Prostate gland (tissue), 2 donors: ENCODE measurements around the gene HMGXB3. TPM values are rescaled to one million over a fixed set of nuclear protein-coding genes. Genes with fewer than 3 reads are reported as not detected.
A peak's percentile ranks its signal among the peaks of the same experiment; 100 is the strongest.

Experiments used
- DNase-seq: peaks from one replicate; pipeline ENCODE4 v3.0.0-alpha.2; 2019; ENCODE audit warnings: low spot score
- H3K27ac ChIP-seq, 2 donors: fragments of 200-600 bp; sonication (generic); 2 replicates each; pipeline ENCODE4 v1.5.1; 2017 to 2019
- H3K27me3 ChIP-seq: fragments of 200-600 bp; sonication (generic); replicated peaks from 2 replicates; pipeline ENCODE4 v1.5.1; 2019; ENCODE audit not compliant: insufficient read depth
- H3K36me3 ChIP-seq, 2 donors: fragments of 200-600 bp; sonication (generic); 1 replicate in 1 of 2; 2 replicates in 1 of 2; pipeline versions ENCODE4 v1.5.1 to v1.8.1; 2017 to 2019
- H3K4me1 ChIP-seq: fragments of 200-600 bp; sonication (generic); replicated peaks from 2 replicates; pipeline ENCODE4 v1.5.1; 2019
- H3K4me3 ChIP-seq, 2 donors: fragments of 200-600 bp; sonication (generic); 2 replicates each; pipeline ENCODE4 v1.5.1; 2017 to 2019
- H3K9me3 ChIP-seq: fragments of 200-600 bp; sonication (generic); 2 replicates; pipeline ENCODE4 v1.5.1; 2017
- CTCF ChIP-seq, 4 experiments: fragments of 200-600 bp in 2 of 4; fragments of 450-650 bp in 2 of 4; sonication (generic) in 2 of 4; IDR thresholded peaks; 1 replicate in 3 of 4; 2 replicates in 1 of 4; pipeline ENCODE4 v1.5.1; 2016 to 2019; ENCODE audit warnings: antibody characterized with exemption in 4 of 4, mild to moderate bottlenecking in 2 of 4, moderate library complexity in 2 of 4
- POLR2A ChIP-seq: fragments of 450-650 bp; IDR thresholded peaks from one replicate; pipeline ENCODE4 v1.6.1; 2016; ENCODE audit warnings: antibody characterized with exemption, mild to moderate bottlenecking
- POLR2AphosphoS5 ChIP-seq: sonication (generic); formaldehyde crosslinking; IDR thresholded peaks from one replicate; pipeline ENCODE4 v1.6.1; 2017; ENCODE audit warnings: antibody characterized with exemption
- WGBS: methylation state at CpG from one replicate; pipeline ENCODE4 v1.1.5; 2018; 5-methylcytosine and 5-hydroxymethylcytosine counted together
- intact Hi-C: fragments of 100-400 bp; cut with DNase I; formaldehyde crosslinking; loops from one replicate; pipeline ENCODE4 v1.14.2; 2022
- total RNA-seq, 2 donors: library from RNA; depleted of rRNA; stranded (reverse); fragments of >200 nt; gene quantifications; one replicate each; pipeline ENCODE4 v1.1.0, GENCODE V29; 2016

HMGXB3 gene
- total RNA-seq, 2 donors from 2014 or later: 49.6 to 64.2 TPM

GRCh38 chr5:150035139-150035895, 34.8 kb downstream of the HMGXB3 start:
- Histone ChIP-seq H3K4me1 (peaks cover 4% of the 10 kb centered on the region), H3K27me3 (no peaks in the 10 kb centered on the region), H3K9me3 (no peaks in the 10 kb centered on the region), H3K36me3 (peaks cover 0 to 9% of the 10 kb centered on the region in 2 donors), H3K4me3 (no peak overlapping the region), H3K27ac (no peak overlapping the region)
- intact Hi-C loops: no loop called here
- WGBS: 71% methylated on average over 7 of the region's 7 CpGs
- no peak for TF ChIP-seq CTCF (IDR thresholded peaks at IDR 0.05)
- TF ChIP-seq POLR2AphosphoS5: no peak
- TF ChIP-seq POLR2A: no peak
- DNase-seq: no peak

GRCh38 chr5:150036513-150036912, 36.0 kb downstream of the HMGXB3 start:
- H3K4me1 ChIP-seq: peaks cover 4% of the 10 kb centered on the region
- intact Hi-C loops: no loop called here
- no peak for TF ChIP-seq POLR2AphosphoS5
- H3K4me3 ChIP-seq: no peak overlapping the region
- peaks cover 0 to 9% of the 10 kb centered on the region in 2 donors for H3K36me3 ChIP-seq
- no peaks in the 10 kb centered on the region for H3K9me3 ChIP-seq
- H3K27me3 ChIP-seq: no peaks in the 10 kb centered on the region
- 81% methylated on average over 9 of the region's 9 CpGs for WGBS
- H3K27ac ChIP-seq: peak overlapping the region in 1 of 2 donors; percentile 24
- DNase-seq: no peak

- Histone ChIP-seq H3K27me3 (no peaks in the 10 kb centered on the region), H3K27ac (peak overlapping the region in 1 of 2 donors; percentile 1), H3K36me3 (peaks cover 0 to 4% of the 10 kb centered on the region in 2 donors), H3K9me3 (no peaks in the 10 kb centered on the region), H3K4me1 (peaks cover 6% of the 10 kb centered on the region), H3K4me3 (no peak overlapping the region)
- DNase-seq: no peak
- intact Hi-C loops: no loop called here
- 57% methylated on average over 2 of the region's 2 CpGs for WGBS
- TF ChIP-seq POLR2A (no peak), CTCF (IDR thresholded peaks at IDR 0.05) (no peak), POLR2AphosphoS5 (no peak)
Observed at GRCh38 chr5:150038547-150038946, 38.0 kb downstream of the HMGXB3 start.

- H3K4me1 ChIP-seq: peaks cover 9% of the 10 kb centered on the region
- WGBS: 85% methylated on average over 3 of the region's 3 CpGs
- no peak overlapping the region for H3K4me3 ChIP-seq
- no peak overlapping the region for H3K27ac ChIP-seq
- peaks cover 6 to 12% of the 10 kb centered on the region in 2 donors for H3K36me3 ChIP-seq
- H3K27me3 ChIP-seq: no peaks in the 10 kb centered on the region
- intact Hi-C loops: no loop called here
- TF ChIP-seq POLR2A: no peak
- TF ChIP-seq POLR2AphosphoS5: no peak
- no peak for TF ChIP-seq CTCF (IDR thresholded peaks at IDR 0.05)
- no peaks in the 10 kb centered on the region for H3K9me3 ChIP-seq
- no peak for DNase-seq
Observed at GRCh38 chr5:150042459-150042858, 41.9 kb downstream of the HMGXB3 start.

GRCh38 chr5:150043657-150044328, 43.3 kb downstream of the HMGXB3 start:
- Histone ChIP-seq H3K4me3 (no peak overlapping the region), H3K27me3 (no peaks in the 10 kb centered on the region), H3K9me3 (no peaks in the 10 kb centered on the region), H3K4me1 (peaks cover 9% of the 10 kb centered on the region), H3K36me3 (peaks cover 9 to 15% of the 10 kb centered on the region in 2 donors), H3K27ac (peak overlapping the region in 1 of 2 donors; percentile 1)
- no peak for DNase-seq
- no peak for TF ChIP-seq CTCF (IDR thresholded peaks at IDR 0.05)
- TF ChIP-seq POLR2A: no peak
- no peak for TF ChIP-seq POLR2AphosphoS5
- intact Hi-C loops: no loop called here
- WGBS: 28% methylated on average over 4 of the region's 4 CpGs
